Neural cell (in vitro differentiated cells): ENCODE measurements around the gene OLFML3. TPM values are rescaled to one million over a fixed set of nuclear protein-coding genes. Genes with fewer than 3 reads are reported as not detected.

ENCODE experiments used
- H2AFZ ChIP-seq: fragments of 200-600, 300-800 bp; sonication (generic), shearing (Covaris generic); 2 replicates; pipeline ENCODE4 v1.6.0; 2014; ENCODE audit warnings: low read depth, mild to moderate bottlenecking, antibody characterized with exemption, low read length, moderate library complexity
- H3F3A ChIP-seq: fragments of 200-600 bp; shearing (Covaris generic); 2 replicates; pipeline ENCODE4 v1.6.1; 2016; ENCODE audit warnings: mild to moderate bottlenecking, moderate library complexity, mixed read lengths, antibody characterized with exemption, low read length; ENCODE audit not compliant: insufficient read depth, poor library complexity, severe bottlenecking
- H3K27ac ChIP-seq: fragments of 200-600, 300-800 bp; sonication (generic), shearing (Covaris generic); 2 replicates; pipeline ENCODE4 v1.5.1; 2014; ENCODE audit warnings: mild to moderate bottlenecking, low read length, moderate library complexity
- H3K27me3 ChIP-seq: fragments of 300-800, 200-600 bp; sonication (generic), shearing (Covaris generic); 2 replicates; pipeline ENCODE4 v1.6.0; 2014; ENCODE audit warnings: mild to moderate bottlenecking, low read depth, low read length, moderate library complexity; ENCODE audit not compliant: insufficient read depth
- H3K36me3 ChIP-seq: fragments of 300-800, 200-600 bp; sonication (generic), shearing (Covaris generic); 2 replicates; pipeline ENCODE4 v1.5.1; 2014; ENCODE audit warnings: mild to moderate bottlenecking, antibody characterized with exemption, low read length, moderate library complexity; ENCODE audit not compliant: insufficient read depth
- H3K4me2 ChIP-seq: fragments of 300-800, 200-600 bp; sonication (generic), shearing (Covaris generic); 2 replicates; pipeline ENCODE4 v1.6.0; 2014; ENCODE audit warnings: mild to moderate bottlenecking, low read length
- H3K4me3 ChIP-seq: fragments of 300-800, 200-600 bp; sonication (generic), shearing (Covaris generic); 2 replicates; pipeline ENCODE4 v1.5.1; 2014; ENCODE audit warnings: mild to moderate bottlenecking, low read length, moderate library complexity
- H3K79me2 ChIP-seq: fragments of 200-600 bp; shearing (Covaris generic); replicated peaks from 2 replicates; pipeline ENCODE4 v1.6.0; 2014; ENCODE audit warnings: mild to moderate bottlenecking, low read length, moderate library complexity; ENCODE audit not compliant: insufficient read depth
- H3K9ac ChIP-seq: fragments of 300-800, 200-600 bp; sonication (generic), shearing (Covaris generic); 2 replicates; pipeline ENCODE4 v1.6.1; 2016; ENCODE audit warnings: mild to moderate bottlenecking, low read length, mixed read lengths
- H3K9me2 ChIP-seq: fragments of 200-600 bp; shearing (Covaris generic); 2 replicates; pipeline ENCODE4 v1.6.1; 2016; ENCODE audit warnings: mild to moderate bottlenecking, low read length, mixed read lengths; ENCODE audit not compliant: insufficient read depth
- H3K9me3 ChIP-seq: fragments of 200-600, 300-800 bp; sonication (generic), shearing (Covaris generic); 2 replicates; pipeline ENCODE4 v1.6.1; 2016; ENCODE audit warnings: mild to moderate bottlenecking, mixed run types, low read length, moderate library complexity, mixed read lengths
- H4K20me1 ChIP-seq: fragments of 200-600 bp; shearing (Covaris generic); 2 replicates; pipeline ENCODE4 v1.6.1; 2016; ENCODE audit warnings: mild to moderate bottlenecking, mixed run types; ENCODE audit not compliant: insufficient read depth
- EP300 ChIP-seq: fragments of 450-650 bp; conservative IDR thresholded peaks from 2 replicates; pipeline ENCODE4 v1.6.1; 2014; ENCODE audit warnings: antibody characterized with exemption, mild to moderate bottlenecking, moderate library complexity; ENCODE audit not compliant: poor library complexity, severe bottlenecking
- EZH2 ChIP-seq: fragments of 200-600, 300-800 bp; shearing (Covaris generic), sonication (generic); IDR thresholded peaks from 2 replicates; pipeline ENCODE4 v1.6.1; 2014; ENCODE audit warnings: antibody characterized with exemption, low read length, borderline replicate concordance, mild to moderate bottlenecking; ENCODE audit not compliant: insufficient read depth, poor library complexity, severe bottlenecking
- MXI1 ChIP-seq: fragments of 450-650 bp; conservative IDR thresholded peaks from 2 replicates; pipeline ENCODE4 v1.6.1; 2014; ENCODE audit warnings: antibody characterized with exemption, mild to moderate bottlenecking; ENCODE audit not compliant: poor library complexity, severe bottlenecking
- POLR2AphosphoS5 ChIP-seq: IDR thresholded peaks from 2 replicates; pipeline ENCODE4 v1.6.1; 2012
- RAD21 ChIP-seq: fragments of 450-650 bp; conservative IDR thresholded peaks from 2 replicates; pipeline ENCODE4 v1.6.1; 2014; ENCODE audit warnings: antibody characterized with exemption, mild to moderate bottlenecking, moderate library complexity
- REST ChIP-seq: IDR thresholded peaks from 2 replicates; pipeline ENCODE4 v1.6.1; 2012; ENCODE audit warnings: borderline replicate concordance
- SMC3 ChIP-seq: fragments of 450-650 bp; conservative IDR thresholded peaks from 2 replicates; pipeline ENCODE4 v1.6.1; 2014; ENCODE audit warnings: antibody characterized with exemption, mild to moderate bottlenecking, moderate library complexity; ENCODE audit not compliant: poor library complexity
- TAF1 ChIP-seq: IDR thresholded peaks from 2 replicates; pipeline ENCODE4 v1.6.1; 2012; ENCODE audit warnings: low read depth
- polyA minus RNA-seq: library from RNA; depleted of rRNA, polyadenylated mRNA; stranded (reverse); fragments of >200 nt; gene quantifications from 2 replicates; pipeline ENCODE4 v1.2.3, GENCODE V29; 2014
- polyA plus RNA-seq: library from polyadenylated mRNA; depleted of rRNA; stranded (reverse); fragments of >200 nt; gene quantifications from 2 replicates; pipeline ENCODE4 v1.2.3, GENCODE V29; 2014
- TF ChIP-seq, protein P1 (sequence below): fragments of 450-650 bp; IDR thresholded peaks from 2 replicates; pipeline ENCODE4 v1.5.1; 2014; ENCODE audit warnings: antibody characterized with exemption, mild to moderate bottlenecking, moderate library complexity; ENCODE audit not compliant: poor library complexity, severe bottlenecking

The OLFML3 gene, protein sequence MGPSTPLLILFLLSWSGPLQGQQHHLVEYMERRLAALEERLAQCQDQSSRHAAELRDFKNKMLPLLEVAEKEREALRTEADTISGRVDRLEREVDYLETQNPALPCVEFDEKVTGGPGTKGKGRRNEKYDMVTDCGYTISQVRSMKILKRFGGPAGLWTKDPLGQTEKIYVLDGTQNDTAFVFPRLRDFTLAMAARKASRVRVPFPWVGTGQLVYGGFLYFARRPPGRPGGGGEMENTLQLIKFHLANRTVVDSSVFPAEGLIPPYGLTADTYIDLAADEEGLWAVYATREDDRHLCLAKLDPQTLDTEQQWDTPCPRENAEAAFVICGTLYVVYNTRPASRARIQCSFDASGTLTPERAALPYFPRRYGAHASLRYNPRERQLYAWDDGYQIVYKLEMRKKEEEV
- polyA plus RNA-seq, result not detected in 2 replicates
- polyA minus RNA-seq, result 0.35 TPM in 1 of 2 replicates, not detected in the other

- Histone ChIP-seq H3K36me3 (no peaks in the 10 kb centered on the region), H3K4me3 (no peak within 1 kb of the TSS), H3K9ac (no peak within 1 kb of the TSS), H4K20me1 (no peaks in the 10 kb centered on the region), H3K9me2 (no peaks in the 10 kb centered on the region), H3K4me2 (no peak within 1 kb of the TSS), H3K79me2 (no peaks in the 10 kb centered on the region), H3K27ac (no peak within 1 kb of the TSS), H3K9me3 (no peaks in the 10 kb centered on the region), H3K27me3 (no peaks in the 10 kb centered on the region), H2AFZ (no peak within 1 kb of the TSS), H3F3A (no peaks in the 10 kb centered on the region)
- TF ChIP-seq REST (no peak), RAD21 (peak; percentile 91), POLR2AphosphoS5 (no peak), EZH2 (no peak), MXI1 (no peak), TAF1 (no peak), SMC3 (peak; percentile 94), EP300 (no peak)
- TF ChIP-seq, protein P1, sequence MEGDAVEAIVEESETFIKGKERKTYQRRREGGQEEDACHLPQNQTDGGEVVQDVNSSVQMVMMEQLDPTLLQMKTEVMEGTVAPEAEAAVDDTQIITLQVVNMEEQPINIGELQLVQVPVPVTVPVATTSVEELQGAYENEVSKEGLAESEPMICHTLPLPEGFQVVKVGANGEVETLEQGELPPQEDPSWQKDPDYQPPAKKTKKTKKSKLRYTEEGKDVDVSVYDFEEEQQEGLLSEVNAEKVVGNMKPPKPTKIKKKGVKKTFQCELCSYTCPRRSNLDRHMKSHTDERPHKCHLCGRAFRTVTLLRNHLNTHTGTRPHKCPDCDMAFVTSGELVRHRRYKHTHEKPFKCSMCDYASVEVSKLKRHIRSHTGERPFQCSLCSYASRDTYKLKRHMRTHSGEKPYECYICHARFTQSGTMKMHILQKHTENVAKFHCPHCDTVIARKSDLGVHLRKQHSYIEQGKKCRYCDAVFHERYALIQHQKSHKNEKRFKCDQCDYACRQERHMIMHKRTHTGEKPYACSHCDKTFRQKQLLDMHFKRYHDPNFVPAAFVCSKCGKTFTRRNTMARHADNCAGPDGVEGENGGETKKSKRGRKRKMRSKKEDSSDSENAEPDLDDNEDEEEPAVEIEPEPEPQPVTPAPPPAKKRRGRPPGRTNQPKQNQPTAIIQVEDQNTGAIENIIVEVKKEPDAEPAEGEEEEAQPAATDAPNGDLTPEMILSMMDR, result peak; percentile 91
Measured at GRCh38 chr1:113978863-113979702, at the start of gene OLFML3. OLFML3 (plus strand) TSS chr1:113979474; CDS start chr1:113979517, 43 bp downstream.

- peaks cover 6% of the 10 kb centered on the region for H3F3A ChIP-seq
- peak; percentile 10 for TF ChIP-seq MXI1
- no peak for TF ChIP-seq TAF1
- peak overlapping the region; percentile 21 for H2AFZ ChIP-seq
- peak overlapping the region; percentile 96 for H3K4me3 ChIP-seq
- H3K9me2 ChIP-seq, result no peaks in the 10 kb centered on the region
- no peaks in the 10 kb centered on the region for H3K9me3 ChIP-seq
- H3K36me3 ChIP-seq, result no peaks in the 10 kb centered on the region
- peaks cover 48% of the 10 kb centered on the region for H3K79me2 ChIP-seq
- H3K27ac ChIP-seq, result peak overlapping the region; percentile 94
- peak overlapping the region; percentile 81 for H3K9ac ChIP-seq
- no peaks in the 10 kb centered on the region for H3K27me3 ChIP-seq
- peak overlapping the region; percentile 79 for H3K4me2 ChIP-seq
- H4K20me1 ChIP-seq, result no peaks in the 10 kb centered on the region
Measured at GRCh38 chr1:113929750-113930498, 49.4 kb upstream of the OLFML3 start.
